Measurements from ENCODE around the gene DYNLL1. TPM values are rescaled to one million over a fixed set of nuclear protein-coding genes. Genes with fewer than 3 reads are reported as not detected.
A peak's percentile ranks its signal among the peaks of the same experiment; 100 is the strongest.

The DYNLL1 gene
- total and polyA plus RNA-seq, 2 donors (not counting 3 experiments of a cell fraction or from before 2014, with no cell fraction given): 469 to 600 TPM

DNA sequence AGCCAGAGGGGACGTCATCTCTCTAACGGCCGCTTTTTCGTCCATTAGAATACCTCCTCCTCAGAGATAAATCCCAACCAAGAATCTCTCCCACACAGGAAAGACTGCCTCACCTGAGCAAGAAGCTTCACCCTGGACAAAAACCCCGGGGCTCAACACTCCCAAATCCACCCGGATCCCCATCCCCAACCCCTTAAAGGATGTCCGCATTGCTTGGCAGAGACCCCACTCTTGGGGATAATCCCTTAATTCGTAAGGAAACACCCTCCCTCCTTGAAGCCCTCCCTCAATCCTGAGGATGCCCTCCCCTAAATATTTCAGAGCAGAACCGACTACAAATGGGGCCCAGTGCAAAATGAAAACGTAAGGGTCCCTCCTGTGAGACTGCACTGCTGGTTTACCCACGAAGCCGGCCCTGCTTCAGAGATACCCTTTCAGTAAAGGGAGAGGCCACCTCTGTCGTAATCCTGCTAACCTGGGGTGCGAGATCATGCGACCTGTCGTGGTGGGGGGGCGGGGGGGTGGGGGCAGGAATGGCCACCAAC is 655 bp upstream of the DYNLL1 start:
- Histone ChIP-seq H3K4me1 (ENCODE audit: control insufficient read depth, extremely low read depth, insufficient read depth, low read length) (peaks cover 15% of the 10 kb centered on the region), H2AFZ (ENCODE audit: low read depth, low read length) (peak overlapping the region; percentile 4), H3K27ac (ENCODE audit: insufficient read depth, low read depth, low read length) (no peak overlapping the region), H3K9me3 (replicated peaks; ENCODE audit: control insufficient read depth, insufficient read depth, low read length) (no peaks in the 10 kb centered on the region), H3K9me1 (replicated peaks; ENCODE audit: control insufficient read depth, extremely low read depth, insufficient read depth, low read length) (no peaks in the 10 kb centered on the region), H3K36me3 (ENCODE audit: control insufficient read depth in 2 of 2, extremely low read depth in 1 of 2, insufficient read depth in 2 of 2, low read length in 2 of 2) (peaks cover 6 to 10% of the 10 kb centered on the region in 2 experiments), H4K20me1 (replicated peaks; ENCODE audit: control insufficient read depth, extremely low read depth, insufficient read depth, low read length) (peaks cover 11% of the 10 kb centered on the region), H3K79me2 (ENCODE audit: control insufficient read depth, insufficient read depth, low read length) (peaks cover 24% of the 10 kb centered on the region), H3K27me3 (ENCODE audit: control insufficient read depth in 2 of 2, insufficient read depth in 2 of 2, low read length in 2 of 2) (no peaks in the 10 kb centered on the region), H3K9ac (replicated peaks; ENCODE audit: extremely low read depth, insufficient read depth, low read length) (peak overlapping the region; percentile 12), H3K4me2 (ENCODE audit: insufficient read depth, low read length) (peak overlapping the region; percentile 64), H3K4me3 (replicated peaks in 1 of 3; ENCODE audit: insufficient read depth in 1 of 3, low read depth in 1 of 3, low read length in 3 of 3) (peak overlapping the region; percentile 4 to 64 (median 48))
- TF ChIP-seq GATA2 (IDR thresholded peaks at IDR 0.05; ENCODE audit: insufficient read depth, insufficient read length, low read depth, low read length) (no peak), POLR2AphosphoS5 (IDR thresholded peaks at IDR 0.05; ENCODE audit: insufficient read depth, low read depth, low read length) (no peak), POLR2A (IDR thresholded peaks at IDR 0.05; ENCODE audit: low read depth, low read length) (no peak), JUN (IDR thresholded peaks at IDR 0.05; ENCODE audit: borderline replicate concordance, insufficient read depth, insufficient read length, low read depth) (no peak), EZH2 (IDR thresholded peaks at IDR 0.05; ENCODE audit: borderline replicate concordance, low read depth, low read length, severe bottlenecking) (no peak), FOS (IDR thresholded peaks at IDR 0.05; ENCODE audit: borderline replicate concordance, insufficient read depth, low read length) (no peak), MYC (IDR thresholded peaks at IDR 0.05; ENCODE audit: low read depth, low read length) (no peak)
- TF ChIP-seq, protein P1, sequence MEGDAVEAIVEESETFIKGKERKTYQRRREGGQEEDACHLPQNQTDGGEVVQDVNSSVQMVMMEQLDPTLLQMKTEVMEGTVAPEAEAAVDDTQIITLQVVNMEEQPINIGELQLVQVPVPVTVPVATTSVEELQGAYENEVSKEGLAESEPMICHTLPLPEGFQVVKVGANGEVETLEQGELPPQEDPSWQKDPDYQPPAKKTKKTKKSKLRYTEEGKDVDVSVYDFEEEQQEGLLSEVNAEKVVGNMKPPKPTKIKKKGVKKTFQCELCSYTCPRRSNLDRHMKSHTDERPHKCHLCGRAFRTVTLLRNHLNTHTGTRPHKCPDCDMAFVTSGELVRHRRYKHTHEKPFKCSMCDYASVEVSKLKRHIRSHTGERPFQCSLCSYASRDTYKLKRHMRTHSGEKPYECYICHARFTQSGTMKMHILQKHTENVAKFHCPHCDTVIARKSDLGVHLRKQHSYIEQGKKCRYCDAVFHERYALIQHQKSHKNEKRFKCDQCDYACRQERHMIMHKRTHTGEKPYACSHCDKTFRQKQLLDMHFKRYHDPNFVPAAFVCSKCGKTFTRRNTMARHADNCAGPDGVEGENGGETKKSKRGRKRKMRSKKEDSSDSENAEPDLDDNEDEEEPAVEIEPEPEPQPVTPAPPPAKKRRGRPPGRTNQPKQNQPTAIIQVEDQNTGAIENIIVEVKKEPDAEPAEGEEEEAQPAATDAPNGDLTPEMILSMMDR (IDR thresholded peaks at IDR 0.05; ENCODE audit: extremely low read depth in 1 of 2, insufficient read depth in 1 of 2, low read depth in 1 of 2, low read length in 2 of 2): no peak
- TF ChIP-seq, protein P2, sequence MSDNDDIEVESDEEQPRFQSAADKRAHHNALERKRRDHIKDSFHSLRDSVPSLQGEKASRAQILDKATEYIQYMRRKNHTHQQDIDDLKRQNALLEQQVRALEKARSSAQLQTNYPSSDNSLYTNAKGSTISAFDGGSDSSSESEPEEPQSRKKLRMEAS (IDR thresholded peaks at IDR 0.05; ENCODE audit: insufficient read depth, insufficient read length): no peak
- DNase-seq (ENCODE audit: low read depth, low spot score): no peak
- intact Hi-C loops (cut with micrococcal nuclease): loop anchor here (1.0 kb wide), 1 partner anchor 26 kb away; the partner anchor contains the start of gene SRSF9
- no peak for FAIRE-seq
- BruUV-seq (replicated peaks): no TSS peak
- ChIA-PET CTCF (interaction anchor here (0.7 to 3.6 kb wide), 4 partner anchors 21 to 35 kb away, joined by 3 to 29 read pairs (median 6); partner anchors contain the start of gene COQ5), POLR2A (interaction anchor here (0.7 to 2.1 kb wide), 5 partner anchors 10 to 44 kb away, joined by 3 to 24 read pairs (median 6); partner anchors contain the start of gene SRSF9)
- dilution Hi-C loops (cut with MboI; ENCODE audit: extremely low pct_ligation_motif_present, low sequenced_read_pairs): no loop called here
